HepG2 (cell line): ENCODE results near the gene SLC25A22. TPM values are rescaled to one million over a fixed set of nuclear protein-coding genes. Genes with fewer than 3 reads are reported as not detected.
A peak's percentile ranks its signal among the peaks of the same experiment; 100 is the strongest.

Experiments used
- CBX1 ChIP-seq: IDR thresholded peaks from one replicate; pipeline ENCODE4 v1.6.1; 2016; ENCODE audit warnings: antibody characterized with exemption, low read depth
- DR1 ChIP-seq: sonication (generic); formaldehyde crosslinking; IDR thresholded peaks from 2 replicates; pipeline ENCODE4 v1.8.0; 2021; ENCODE audit warnings: mild to moderate bottlenecking, missing genetic modification reagents, inconsistent platforms
- KDM2A ChIP-seq: sonication (generic); formaldehyde crosslinking; IDR thresholded peaks from 2 replicates; pipeline ENCODE4 v1.4.0; 2020; ENCODE audit warnings: low read depth, missing genetic modification reagents, borderline replicate concordance
- NFIC ChIP-seq: IDR thresholded peaks from 2 replicates; pipeline ENCODE4 v1.6.1; 2012; ENCODE audit warnings: mild to moderate bottlenecking, low read length, inconsistent platforms
- NONO ChIP-seq, 2 experiments: fragments of 450-650 bp in 1 of 2; sonication (generic) in 1 of 2; formaldehyde crosslinking in 1 of 2; IDR thresholded peaks in 1 of 2; conservative IDR thresholded peaks in 1 of 2; 2 replicates each; pipeline versions ENCODE4 v1.6.1 to v1.8.0; 2017 to 2022; ENCODE audit warnings: mild to moderate bottlenecking in 1 of 2, missing genetic modification reagents in 1 of 2, moderate library complexity in 1 of 2
- SMARCC2 ChIP-seq: fragments of 450-650 bp; IDR thresholded peaks from 2 replicates; pipeline ENCODE4 v1.6.1; 2017; ENCODE audit warnings: antibody characterized with exemption, mild to moderate bottlenecking
- SNAI1 ChIP-seq: sonication (generic); formaldehyde crosslinking; IDR thresholded peaks from 2 replicates; pipeline ENCODE4 v1.5.0; 2020; ENCODE audit warnings: mild to moderate bottlenecking, missing genetic modification reagents, borderline replicate concordance
- TEAD2 ChIP-seq: sonication (generic); formaldehyde crosslinking; IDR thresholded peaks from 2 replicates; pipeline ENCODE4 v1.9.0; 2021; ENCODE audit warnings: missing genetic modification reagents
- polyA plus RNA-seq, 8 experiments: library from polyadenylated mRNA; depleted of rRNA in 3 of 8; stranded (reverse) in 7 of 8; unstranded in 1 of 8; fragments of >200 nt; fragmentation: Illumina TruSeq in 4 of 8; extraction: Trizol in 4 of 8; gene quantifications; 2 replicates each; pipeline versions ENCODE4 v1.2.1 to v1.2.3, GENCODE V29; 2011 to 2016; ENCODE audit warnings: low read depth in 4 of 8, missing spikeins in 1 of 8, mixed read lengths in 1 of 8; ENCODE audit not compliant: insufficient read depth in 1 of 8
- total RNA-seq, 5 experiments: library from RNA; depleted of rRNA; stranded (reverse); fragments of >200 nt; fragmentation: Illumina TruSeq; extraction: Trizol; gene quantifications; 2 replicates each; pipeline ENCODE4 v1.2.3, GENCODE V29; 2016; ENCODE audit warnings: low read depth in 1 of 5
- TF ChIP-seq, protein P1 (sequence below): IDR thresholded peaks from 2 replicates; pipeline ENCODE4 v1.6.1; 2016; ENCODE audit warnings: low read depth, missing genetic modification reagents, missing compliant biosample characterization
- TF ChIP-seq, protein P2 (sequence below): sonication (generic); formaldehyde crosslinking; conservative IDR thresholded peaks from 2 replicates; pipeline ENCODE4 v1.8.0; 2022; ENCODE audit warnings: low read depth, missing genetic modification reagents
- TF ChIP-seq, protein P3 (sequence below): sonication (generic); formaldehyde crosslinking; IDR thresholded peaks from 2 replicates; pipeline ENCODE4 v1.4.0; 2020; ENCODE audit warnings: missing genetic modification reagents, borderline replicate concordance

The SLC25A22 gene
- total and polyA plus RNA-seq, 2 of the 13 experiments (the other 11 are each of a cell fraction or from before 2014, with no cell fraction given) = 12.4 to 19.2 TPM

DNA sequence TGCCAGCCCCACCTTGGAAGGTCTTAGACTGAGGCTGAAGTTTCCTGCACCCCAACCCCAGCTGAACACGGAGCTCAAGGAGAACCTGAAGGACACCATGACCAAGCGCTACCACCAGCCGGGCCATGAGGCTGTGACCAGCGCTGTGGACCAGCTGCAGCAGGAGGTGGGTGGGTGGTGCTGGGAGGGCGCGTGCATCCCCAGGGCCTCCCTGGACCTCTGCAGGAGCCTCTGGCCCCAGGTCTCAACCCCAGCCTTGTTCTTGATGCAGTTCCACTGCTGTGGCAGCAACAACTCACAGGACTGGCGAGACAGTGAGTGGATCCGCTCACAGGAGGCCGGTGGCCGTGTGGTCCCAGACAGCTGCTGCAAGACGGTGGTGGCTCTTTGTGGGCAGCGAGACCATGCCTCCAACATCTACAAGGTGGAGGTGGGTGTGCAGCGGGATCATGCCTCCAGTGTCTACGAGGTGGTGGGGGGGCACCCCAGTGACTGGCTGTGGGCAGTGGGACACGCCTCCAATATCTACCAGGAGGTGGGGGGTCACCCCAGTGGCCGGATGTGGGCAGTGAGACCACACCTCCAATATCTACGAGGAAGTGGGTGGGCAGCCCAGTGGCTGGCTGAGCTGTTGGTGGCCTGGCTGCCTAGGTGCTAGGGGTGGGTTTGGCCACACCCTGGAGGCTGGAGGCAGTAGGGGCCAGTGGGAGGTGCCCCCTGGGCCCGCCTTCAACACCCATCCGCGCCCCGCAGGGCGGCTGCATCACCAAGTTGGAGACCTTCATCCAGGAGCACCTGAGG is 39.3 kb upstream of the SLC25A22 start (continued):
- TF ChIP-seq, protein P1, sequence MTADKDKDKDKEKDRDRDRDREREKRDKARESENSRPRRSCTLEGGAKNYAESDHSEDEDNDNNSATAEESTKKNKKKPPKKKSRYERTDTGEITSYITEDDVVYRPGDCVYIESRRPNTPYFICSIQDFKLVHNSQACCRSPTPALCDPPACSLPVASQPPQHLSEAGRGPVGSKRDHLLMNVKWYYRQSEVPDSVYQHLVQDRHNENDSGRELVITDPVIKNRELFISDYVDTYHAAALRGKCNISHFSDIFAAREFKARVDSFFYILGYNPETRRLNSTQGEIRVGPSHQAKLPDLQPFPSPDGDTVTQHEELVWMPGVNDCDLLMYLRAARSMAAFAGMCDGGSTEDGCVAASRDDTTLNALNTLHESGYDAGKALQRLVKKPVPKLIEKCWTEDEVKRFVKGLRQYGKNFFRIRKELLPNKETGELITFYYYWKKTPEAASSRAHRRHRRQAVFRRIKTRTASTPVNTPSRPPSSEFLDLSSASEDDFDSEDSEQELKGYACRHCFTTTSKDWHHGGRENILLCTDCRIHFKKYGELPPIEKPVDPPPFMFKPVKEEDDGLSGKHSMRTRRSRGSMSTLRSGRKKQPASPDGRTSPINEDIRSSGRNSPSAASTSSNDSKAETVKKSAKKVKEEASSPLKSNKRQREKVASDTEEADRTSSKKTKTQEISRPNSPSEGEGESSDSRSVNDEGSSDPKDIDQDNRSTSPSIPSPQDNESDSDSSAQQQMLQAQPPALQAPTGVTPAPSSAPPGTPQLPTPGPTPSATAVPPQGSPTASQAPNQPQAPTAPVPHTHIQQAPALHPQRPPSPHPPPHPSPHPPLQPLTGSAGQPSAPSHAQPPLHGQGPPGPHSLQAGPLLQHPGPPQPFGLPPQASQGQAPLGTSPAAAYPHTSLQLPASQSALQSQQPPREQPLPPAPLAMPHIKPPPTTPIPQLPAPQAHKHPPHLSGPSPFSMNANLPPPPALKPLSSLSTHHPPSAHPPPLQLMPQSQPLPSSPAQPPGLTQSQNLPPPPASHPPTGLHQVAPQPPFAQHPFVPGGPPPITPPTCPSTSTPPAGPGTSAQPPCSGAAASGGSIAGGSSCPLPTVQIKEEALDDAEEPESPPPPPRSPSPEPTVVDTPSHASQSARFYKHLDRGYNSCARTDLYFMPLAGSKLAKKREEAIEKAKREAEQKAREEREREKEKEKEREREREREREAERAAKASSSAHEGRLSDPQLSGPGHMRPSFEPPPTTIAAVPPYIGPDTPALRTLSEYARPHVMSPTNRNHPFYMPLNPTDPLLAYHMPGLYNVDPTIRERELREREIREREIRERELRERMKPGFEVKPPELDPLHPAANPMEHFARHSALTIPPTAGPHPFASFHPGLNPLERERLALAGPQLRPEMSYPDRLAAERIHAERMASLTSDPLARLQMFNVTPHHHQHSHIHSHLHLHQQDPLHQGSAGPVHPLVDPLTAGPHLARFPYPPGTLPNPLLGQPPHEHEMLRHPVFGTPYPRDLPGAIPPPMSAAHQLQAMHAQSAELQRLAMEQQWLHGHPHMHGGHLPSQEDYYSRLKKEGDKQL (CRISPR knock-in tag) = no peak
- TF ChIP-seq SMARCC2 (no peak), KDM2A (CRISPR knock-in tag) (0 out of 2 replicates have a peak, but pooled peaks have one; percentile 5), DR1 (CRISPR knock-in tag) (0 out of 2 replicates have a peak, but pooled peaks have one; percentile 26), TEAD2 (CRISPR knock-in tag) (no peak), NFIC (no peak), SNAI1 (CRISPR knock-in tag) (no peak), CBX1 (no peak), NONO (IDR thresholded peaks at IDR 0.05) (no peak), NONO (CRISPR knock-in tag; conservative IDR thresholded peaks at IDR 0.05) (no peak)
- TF ChIP-seq, protein P2, sequence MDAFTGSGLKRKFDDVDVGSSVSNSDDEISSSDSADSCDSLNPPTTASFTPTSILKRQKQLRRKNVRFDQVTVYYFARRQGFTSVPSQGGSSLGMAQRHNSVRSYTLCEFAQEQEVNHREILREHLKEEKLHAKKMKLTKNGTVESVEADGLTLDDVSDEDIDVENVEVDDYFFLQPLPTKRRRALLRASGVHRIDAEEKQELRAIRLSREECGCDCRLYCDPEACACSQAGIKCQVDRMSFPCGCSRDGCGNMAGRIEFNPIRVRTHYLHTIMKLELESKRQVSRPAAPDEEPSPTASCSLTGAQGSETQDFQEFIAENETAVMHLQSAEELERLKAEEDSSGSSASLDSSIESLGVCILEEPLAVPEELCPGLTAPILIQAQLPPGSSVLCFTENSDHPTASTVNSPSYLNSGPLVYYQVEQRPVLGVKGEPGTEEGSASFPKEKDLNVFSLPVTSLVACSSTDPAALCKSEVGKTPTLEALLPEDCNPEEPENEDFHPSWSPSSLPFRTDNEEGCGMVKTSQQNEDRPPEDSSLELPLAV (CRISPR knock-in tag) = no peak
- TF ChIP-seq, protein P3, sequence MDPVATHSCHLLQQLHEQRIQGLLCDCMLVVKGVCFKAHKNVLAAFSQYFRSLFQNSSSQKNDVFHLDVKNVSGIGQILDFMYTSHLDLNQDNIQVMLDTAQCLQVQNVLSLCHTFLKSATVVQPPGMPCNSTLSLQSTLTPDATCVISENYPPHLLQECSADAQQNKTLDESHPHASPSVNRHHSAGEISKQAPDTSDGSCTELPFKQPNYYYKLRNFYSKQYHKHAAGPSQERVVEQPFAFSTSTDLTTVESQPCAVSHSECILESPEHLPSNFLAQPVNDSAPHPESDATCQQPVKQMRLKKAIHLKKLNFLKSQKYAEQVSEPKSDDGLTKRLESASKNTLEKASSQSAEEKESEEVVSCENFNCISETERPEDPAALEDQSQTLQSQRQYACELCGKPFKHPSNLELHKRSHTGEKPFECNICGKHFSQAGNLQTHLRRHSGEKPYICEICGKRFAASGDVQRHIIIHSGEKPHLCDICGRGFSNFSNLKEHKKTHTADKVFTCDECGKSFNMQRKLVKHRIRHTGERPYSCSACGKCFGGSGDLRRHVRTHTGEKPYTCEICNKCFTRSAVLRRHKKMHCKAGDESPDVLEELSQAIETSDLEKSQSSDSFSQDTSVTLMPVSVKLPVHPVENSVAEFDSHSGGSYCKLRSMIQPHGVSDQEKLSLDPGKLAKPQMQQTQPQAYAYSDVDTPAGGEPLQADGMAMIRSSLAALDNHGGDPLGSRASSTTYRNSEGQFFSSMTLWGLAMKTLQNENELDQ = no peak
